Neural progenitor cell (in vitro differentiated cells): Measurements from ENCODE around the gene PTPN2. TPM values are rescaled to one million over a fixed set of nuclear protein-coding genes. Genes with fewer than 3 reads are reported as not detected.

Source experiments
- DNase-seq: peaks from one replicate; pipeline ENCODE4 v3.0.0-alpha.2; 2016; ENCODE audit warnings: low spot score
- H2AFZ ChIP-seq: fragments of 200-600 bp; sonication (generic); replicated peaks from 2 replicates; pipeline ENCODE4 v1.6.1; 2016; ENCODE audit warnings: antibody characterized with exemption
- H3F3A ChIP-seq: fragments of 200-600 bp; sonication (generic); 2 replicates; pipeline ENCODE4 v1.6.1; 2016; ENCODE audit warnings: antibody characterized with exemption, low read depth
- H3K27ac ChIP-seq: fragments of 200-600 bp; sonication (generic); 2 replicates; pipeline ENCODE4 v1.5.1; 2016; ENCODE audit warnings: mild to moderate bottlenecking
- H3K27me3 ChIP-seq: fragments of 200-600 bp; sonication (generic); 2 replicates; pipeline ENCODE4 v1.6.1; 2016; ENCODE audit warnings: mild to moderate bottlenecking, moderate library complexity
- H3K36me3 ChIP-seq: fragments of 200-600 bp; sonication (generic); 2 replicates; pipeline ENCODE4 v1.5.1; 2016
- H3K4me1 ChIP-seq: fragments of 200-600 bp; sonication (generic); 2 replicates; pipeline ENCODE4 v1.6.1; 2016; ENCODE audit warnings: mixed run types
- H3K4me2 ChIP-seq: fragments of 200-600 bp; sonication (generic); 2 replicates; pipeline ENCODE4 v1.6.1; 2016
- H3K4me3 ChIP-seq: fragments of 200-600 bp; sonication (generic); 2 replicates; pipeline ENCODE4 v1.5.1; 2016
- H3K79me2 ChIP-seq: fragments of 200-600 bp; sonication (generic); 2 replicates; pipeline ENCODE4 v1.6.1; 2016; ENCODE audit warnings: low read depth
- H3K9ac ChIP-seq: fragments of 200-600 bp; sonication (generic); 2 replicates; pipeline ENCODE4 v1.6.1; 2016
- H3K9me3 ChIP-seq: fragments of 200-600 bp; sonication (generic); 2 replicates; pipeline ENCODE4 v1.5.1; 2016; ENCODE audit warnings: low read depth
- H4K20me1 ChIP-seq: fragments of 200-600 bp; sonication (generic); 2 replicates; pipeline ENCODE4 v1.6.1; 2016; ENCODE audit warnings: low read depth
- H3K27ac Mint-ChIP-seq: 3 replicates; pipeline ENCODE4 v1.8.0; 2021; ENCODE audit warnings: mixed read lengths
- H3K27me3 Mint-ChIP-seq: 2 replicates; pipeline ENCODE4 v1.8.0; 2022; ENCODE audit warnings: low read depth, mild to moderate bottlenecking, inconsistent platforms, moderate library complexity, mixed read lengths; ENCODE audit not compliant: insufficient read depth
- H3K36me3 Mint-ChIP-seq: 3 replicates; pipeline ENCODE4 v1.8.0; 2021; ENCODE audit warnings: mixed read lengths
- H3K4me1 Mint-ChIP-seq: 3 replicates; pipeline ENCODE4 v1.8.0; 2021; ENCODE audit warnings: mixed read lengths
- H3K4me3 Mint-ChIP-seq: 3 replicates; pipeline ENCODE4 v1.8.0; 2021; ENCODE audit warnings: mild to moderate bottlenecking, moderate library complexity, mixed read lengths
- H3K9me3 Mint-ChIP-seq: 3 replicates; pipeline ENCODE4 v1.8.0; 2020; ENCODE audit warnings: mixed read lengths
- EZH2 ChIP-seq: fragments of 200-600 bp; sonication (generic); IDR thresholded peaks from 2 replicates; pipeline ENCODE4 v1.6.1; 2017; ENCODE audit warnings: antibody characterized with exemption, mild to moderate bottlenecking, moderate library complexity
- EZH2phosphoT487 ChIP-seq: fragments of 200-600 bp; sonication (generic); IDR thresholded peaks from 2 replicates; pipeline ENCODE4 v1.6.1; 2017; ENCODE audit warnings: antibody characterized with exemption
- total RNA-seq: library from RNA; depleted of rRNA; stranded (reverse); fragments of >200 nt; gene quantifications from 2 replicates; pipeline ENCODE4 v1.2.3, GENCODE V29; 2015; ENCODE audit warnings: low replicate concordance
- TF ChIP-seq, protein P1 (sequence below): fragments of 200-600 bp; sonication (generic); IDR thresholded peaks from 2 replicates; pipeline ENCODE4 v1.5.1; 2017; ENCODE audit warnings: antibody characterized with exemption, mild to moderate bottlenecking

PTPN2 gene
- total RNA-seq, 1 donor from 2014 or later = 57.9 TPM

DNA sequence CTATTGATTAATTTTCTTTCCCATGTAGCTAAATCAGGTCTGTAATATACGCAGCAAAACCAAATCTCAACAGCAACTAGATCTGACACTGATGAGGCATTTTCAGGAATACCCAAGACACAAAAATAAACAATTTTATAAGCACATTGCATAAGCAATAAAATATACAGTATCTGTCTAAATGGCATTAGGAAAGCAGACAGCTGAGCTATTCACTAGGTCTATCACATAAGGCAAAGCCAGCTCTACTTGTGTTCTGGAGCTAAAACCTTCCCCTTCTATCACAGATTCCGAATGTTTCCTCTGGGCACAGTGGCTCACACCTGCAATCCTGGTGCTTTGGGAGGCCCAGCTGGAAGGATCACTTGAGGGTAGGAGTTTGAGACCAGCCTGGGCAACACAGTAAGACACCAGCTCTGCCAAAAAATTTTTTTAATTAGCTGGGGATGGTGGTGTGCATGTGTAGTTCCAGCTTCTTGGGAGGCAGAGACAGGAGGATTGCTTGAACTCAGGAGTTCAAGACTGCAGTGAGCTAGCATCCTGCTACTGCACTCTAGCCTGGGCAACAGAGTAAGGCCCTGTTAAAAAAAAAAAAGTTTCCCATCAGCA is 21.1 kb downstream of the PTPN2 start:
- peaks cover 19% of the 10 kb centered on the region for H3F3A ChIP-seq
- DNase-seq = peak; percentile 16
- Mint-ChIP-seq H3K36me3 (no peaks in the 10 kb centered on the region), H3K4me1 (peaks cover 9% of the 10 kb centered on the region), H3K4me3 (no peak overlapping the region), H3K27ac (no peak overlapping the region), H3K27me3 (no peaks in the 10 kb centered on the region), H3K9me3 (no peaks in the 10 kb centered on the region)
- H3K27ac ChIP-seq = peak overlapping the region; percentile 73
- H3K27me3 ChIP-seq = no peaks in the 10 kb centered on the region
- peaks cover 15% of the 10 kb centered on the region for H3K4me1 ChIP-seq
- peaks cover 8% of the 10 kb centered on the region for H4K20me1 ChIP-seq
- no peak overlapping the region for H3K9ac ChIP-seq
- H3K4me3 ChIP-seq = no peak overlapping the region
- TF ChIP-seq, protein P1, sequence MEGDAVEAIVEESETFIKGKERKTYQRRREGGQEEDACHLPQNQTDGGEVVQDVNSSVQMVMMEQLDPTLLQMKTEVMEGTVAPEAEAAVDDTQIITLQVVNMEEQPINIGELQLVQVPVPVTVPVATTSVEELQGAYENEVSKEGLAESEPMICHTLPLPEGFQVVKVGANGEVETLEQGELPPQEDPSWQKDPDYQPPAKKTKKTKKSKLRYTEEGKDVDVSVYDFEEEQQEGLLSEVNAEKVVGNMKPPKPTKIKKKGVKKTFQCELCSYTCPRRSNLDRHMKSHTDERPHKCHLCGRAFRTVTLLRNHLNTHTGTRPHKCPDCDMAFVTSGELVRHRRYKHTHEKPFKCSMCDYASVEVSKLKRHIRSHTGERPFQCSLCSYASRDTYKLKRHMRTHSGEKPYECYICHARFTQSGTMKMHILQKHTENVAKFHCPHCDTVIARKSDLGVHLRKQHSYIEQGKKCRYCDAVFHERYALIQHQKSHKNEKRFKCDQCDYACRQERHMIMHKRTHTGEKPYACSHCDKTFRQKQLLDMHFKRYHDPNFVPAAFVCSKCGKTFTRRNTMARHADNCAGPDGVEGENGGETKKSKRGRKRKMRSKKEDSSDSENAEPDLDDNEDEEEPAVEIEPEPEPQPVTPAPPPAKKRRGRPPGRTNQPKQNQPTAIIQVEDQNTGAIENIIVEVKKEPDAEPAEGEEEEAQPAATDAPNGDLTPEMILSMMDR = no peak
- no peak for TF ChIP-seq EZH2phosphoT487
- no peak for TF ChIP-seq EZH2
- no peaks in the 10 kb centered on the region for H3K36me3 ChIP-seq
- H3K4me2 ChIP-seq = peak overlapping the region; percentile 53
- peaks cover 92% of the 10 kb centered on the region for H3K79me2 ChIP-seq
- H3K9me3 ChIP-seq = no peaks in the 10 kb centered on the region
- H2AFZ ChIP-seq = no peak overlapping the region

DNA sequence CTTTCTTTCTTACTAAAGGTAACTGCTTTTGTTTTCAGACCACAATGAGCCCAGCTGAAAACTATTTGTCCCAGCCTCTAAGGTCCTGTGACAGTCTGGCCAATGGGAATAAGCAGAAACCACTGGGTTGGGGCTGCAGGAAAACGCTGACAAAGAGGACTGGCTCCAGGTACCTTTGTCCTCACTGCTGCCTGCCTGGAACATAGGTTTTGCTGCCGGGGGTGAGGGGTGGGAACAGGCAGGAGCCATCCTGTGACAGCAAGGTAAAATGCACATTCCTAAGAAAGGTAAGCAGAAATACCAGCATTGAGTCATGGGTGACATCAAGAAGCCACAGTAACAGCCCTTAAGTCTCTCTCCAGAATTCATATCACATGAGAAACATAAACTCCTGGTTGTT is 21.6 kb downstream of the PTPN2 start:
- peaks cover 9% of the 10 kb centered on the region for H3K4me1 Mint-ChIP-seq
- H3K9me3 ChIP-seq = no peaks in the 10 kb centered on the region
- peaks cover 15% of the 10 kb centered on the region for H3K4me1 ChIP-seq
- H3K79me2 ChIP-seq = peaks cover 92% of the 10 kb centered on the region
- H3K27ac ChIP-seq = peak overlapping the region; percentile 73
- H3K4me3 Mint-ChIP-seq = no peak overlapping the region
- H3K27ac Mint-ChIP-seq = no peak overlapping the region
- no peaks in the 10 kb centered on the region for H3K36me3 Mint-ChIP-seq
- DNase-seq = peak; percentile 76
- peaks cover 19% of the 10 kb centered on the region for H3F3A ChIP-seq
- peaks cover 8% of the 10 kb centered on the region for H4K20me1 ChIP-seq
- TF ChIP-seq, protein P1 = no peak
- TF ChIP-seq EZH2 = no peak
- no peak for TF ChIP-seq EZH2phosphoT487
- H3K27me3 Mint-ChIP-seq = no peaks in the 10 kb centered on the region
- no peaks in the 10 kb centered on the region for H3K27me3 ChIP-seq
- peak overlapping the region; percentile 53 for H3K4me2 ChIP-seq
- no peaks in the 10 kb centered on the region for H3K36me3 ChIP-seq
- no peak overlapping the region for H3K4me3 ChIP-seq
- H3K9ac ChIP-seq = no peak overlapping the region
- H2AFZ ChIP-seq = peak overlapping the region; percentile 8
- H3K9me3 Mint-ChIP-seq = no peaks in the 10 kb centered on the region

DNA sequence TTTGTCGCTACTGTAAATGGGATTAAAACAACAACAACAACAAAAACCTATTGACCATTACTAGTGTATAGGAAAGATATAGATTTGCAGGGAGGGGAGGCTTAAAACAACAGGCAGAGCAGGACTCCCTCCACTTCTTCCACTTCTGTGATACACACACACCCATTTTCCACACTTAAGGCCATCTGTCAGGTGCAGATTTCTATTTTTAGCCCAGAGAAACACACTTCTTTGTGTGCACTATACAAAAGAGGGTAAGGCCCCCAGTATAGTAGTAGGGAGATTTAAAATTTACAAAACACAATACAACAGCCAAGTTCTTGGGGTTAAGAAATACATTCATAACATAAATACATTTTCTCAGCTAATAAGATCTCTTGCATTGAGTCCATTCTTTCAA is 22.4 kb downstream of the PTPN2 start:
- DNase-seq = no peak
- Histone ChIP-seq H4K20me1 (peaks cover 8% of the 10 kb centered on the region), H3K27ac (peak overlapping the region; percentile 73), H2AFZ (no peak overlapping the region), H3K4me3 (peak overlapping the region; percentile 18), H3K27me3 (no peaks in the 10 kb centered on the region), H3K4me2 (peak overlapping the region; percentile 53), H3F3A (peaks cover 19% of the 10 kb centered on the region), H3K36me3 (no peaks in the 10 kb centered on the region), H3K4me1 (peaks cover 15% of the 10 kb centered on the region), H3K9ac (no peak overlapping the region), H3K9me3 (no peaks in the 10 kb centered on the region), H3K79me2 (peaks cover 88% of the 10 kb centered on the region)
- Mint-ChIP-seq H3K4me3 (no peak overlapping the region), H3K4me1 (peaks cover 9% of the 10 kb centered on the region), H3K27ac (no peak overlapping the region), H3K27me3 (no peaks in the 10 kb centered on the region), H3K36me3 (peaks cover 3% of the 10 kb centered on the region), H3K9me3 (no peaks in the 10 kb centered on the region)
- TF ChIP-seq, protein P1 = no peak
- TF ChIP-seq EZH2 (no peak), EZH2phosphoT487 (no peak)
